GOT3 (cell line): ENCODE results near the gene STK17A.
"Not testable (repeated sequence)": the region's sequence is repeated elsewhere in the genome, so short reads cannot be mapped to it uniquely, and the experiment has no call there.

ENCODE experiments used
- DNase-seq: peaks from one replicate; lab custom pipeline; 2025; ENCODE audit warnings: mixed read lengths; lab: John Stamatoyannopoulos, UW

STK17A gene

DNA sequence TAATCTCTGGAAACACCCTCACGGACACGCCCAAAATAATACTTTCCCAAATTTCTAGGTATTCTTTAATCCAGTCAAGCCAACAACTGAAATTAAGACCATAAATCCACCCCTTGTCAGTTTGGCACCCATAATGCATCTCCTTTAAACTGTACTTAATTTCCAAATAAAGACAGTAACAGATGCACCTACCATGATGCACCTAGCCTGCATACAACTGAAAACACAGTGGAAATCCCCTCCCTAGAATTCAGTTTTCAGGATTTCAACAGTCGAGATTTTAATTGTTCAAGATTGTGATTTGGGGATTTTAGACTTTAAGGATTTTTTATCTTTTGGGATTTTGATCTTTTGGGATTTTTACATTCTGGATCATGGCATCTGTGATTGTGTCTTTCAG lies 17.1 kb downstream of the STK17A start:
- no peak for DNase-seq

DNA sequence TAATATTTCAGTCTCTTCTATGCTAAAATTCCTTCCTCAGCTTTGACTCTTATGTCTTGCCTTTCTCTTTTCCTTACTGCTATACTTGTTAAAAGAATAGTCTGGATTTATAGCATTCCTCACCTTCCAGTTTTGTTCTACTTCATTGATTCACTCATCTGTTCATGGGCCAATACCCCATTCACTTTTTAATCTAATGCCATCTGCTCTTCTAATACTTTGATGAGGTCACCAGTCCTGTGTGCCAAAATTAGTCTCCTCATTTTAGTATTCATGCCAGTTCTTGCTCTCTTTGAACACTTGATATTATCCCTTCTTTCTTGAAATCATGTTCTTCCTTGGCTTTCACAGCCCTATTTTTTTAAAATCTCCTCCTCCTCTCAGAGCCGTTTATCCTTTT lies 19.3 kb downstream of the STK17A start:
- DNase-seq: no peak

DNA sequence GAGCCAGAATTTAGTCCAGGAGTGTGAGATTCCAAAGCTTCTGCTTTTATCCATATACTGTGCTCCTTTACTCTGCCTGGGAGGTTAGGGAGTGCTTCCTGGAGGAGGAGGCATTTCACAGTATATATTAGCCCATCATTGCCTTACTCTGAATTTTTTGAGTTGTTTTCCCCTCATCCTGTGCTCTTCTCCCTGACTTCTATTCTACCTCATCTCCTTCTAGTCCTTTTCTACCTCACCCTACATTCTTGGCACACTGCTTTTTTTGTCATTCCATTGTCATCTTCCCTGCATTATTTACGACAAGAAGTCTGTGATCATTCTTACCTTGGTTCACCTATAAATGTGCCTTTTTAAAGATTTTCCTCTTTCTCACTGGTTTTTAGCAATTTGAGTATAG lies 21.3 kb downstream of the STK17A start:
- DNase-seq: no peak

GRCh38 chr7:43609097-43609496 lies 26.2 kb downstream of the STK17A start:
- no peak for DNase-seq

GRCh38 chr7:43612128-43612527 lies 29.2 kb downstream of the STK17A start:
- DNase-seq: no peak

DNA sequence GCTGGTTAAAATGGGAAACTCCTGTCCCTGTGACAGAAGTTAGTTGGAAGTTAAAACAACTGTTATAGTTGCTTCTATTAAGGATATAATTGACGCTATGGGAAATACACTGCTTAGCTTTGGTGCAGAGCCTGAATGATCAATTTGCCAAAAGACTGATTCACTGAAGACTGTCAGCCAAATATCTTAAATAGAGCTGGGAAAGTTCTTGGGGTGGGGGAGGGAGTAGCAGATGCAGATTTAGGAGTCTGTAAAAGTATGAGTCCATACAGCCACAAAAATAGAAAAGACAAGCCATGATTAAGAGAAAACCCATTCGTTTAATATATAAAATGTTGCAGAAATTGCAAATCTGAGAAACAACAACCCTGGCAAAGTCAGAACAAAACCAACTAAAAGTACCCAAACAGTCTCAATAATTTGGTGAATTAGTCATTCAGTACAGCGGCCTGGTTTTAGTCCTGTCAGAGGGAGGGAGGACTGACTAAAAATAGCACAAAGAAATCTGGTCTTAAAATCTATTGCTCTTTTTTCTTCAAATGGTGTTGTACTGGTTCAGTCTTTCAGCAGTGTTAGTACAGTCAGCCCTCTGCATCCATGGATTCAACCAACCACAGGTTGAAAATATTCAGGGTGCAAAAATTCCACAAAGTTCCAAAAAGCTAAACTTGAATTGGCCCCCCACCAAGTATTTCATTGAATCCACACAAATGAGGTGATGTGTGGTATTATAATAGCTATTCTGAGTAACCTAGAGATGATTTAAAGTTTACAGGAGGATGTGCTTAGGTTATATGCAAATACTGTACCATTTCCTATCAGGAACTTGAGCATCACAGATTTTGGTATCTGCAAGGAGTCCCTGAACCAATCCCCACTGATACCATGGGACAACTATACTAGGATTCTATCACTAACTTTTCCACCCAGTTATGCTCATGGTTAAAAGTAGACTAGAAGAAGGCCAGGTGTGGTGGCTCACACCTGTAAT lies 30.0 kb downstream of the STK17A start:
- no peak for DNase-seq

- DNase-seq: no peak
These were observed 32.7 kb downstream of the STK17A start for GRCh38 chr7:43615558-43616145.

DNA sequence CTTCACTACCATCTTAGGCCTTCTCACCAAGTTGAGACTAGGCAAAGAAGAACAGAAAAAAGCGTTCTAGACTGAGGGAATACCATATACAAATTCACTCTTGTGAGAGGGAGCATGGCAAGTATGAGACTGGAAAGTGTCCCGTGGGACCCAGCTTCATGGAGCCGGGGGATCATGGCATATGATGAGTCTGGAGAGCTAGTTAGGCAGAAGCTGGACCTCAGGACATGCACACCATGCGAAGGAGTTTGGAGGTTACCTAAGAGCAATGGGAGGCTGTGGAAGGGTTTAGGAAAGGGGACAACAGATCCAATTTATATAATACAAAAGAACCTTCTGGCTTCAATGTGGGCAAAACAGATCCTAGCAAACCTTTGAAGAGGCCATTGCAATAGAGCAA lies 34.1 kb downstream of the STK17A start:
- DNase-seq: no peak

- DNase-seq: no peak
These were observed 35.2 kb downstream of the STK17A start for GRCh38 chr7:43618073-43618472.

GRCh38 chr7:43619213-43620012 lies 36.5 kb downstream of the STK17A start:
- no peak for DNase-seq

DNA sequence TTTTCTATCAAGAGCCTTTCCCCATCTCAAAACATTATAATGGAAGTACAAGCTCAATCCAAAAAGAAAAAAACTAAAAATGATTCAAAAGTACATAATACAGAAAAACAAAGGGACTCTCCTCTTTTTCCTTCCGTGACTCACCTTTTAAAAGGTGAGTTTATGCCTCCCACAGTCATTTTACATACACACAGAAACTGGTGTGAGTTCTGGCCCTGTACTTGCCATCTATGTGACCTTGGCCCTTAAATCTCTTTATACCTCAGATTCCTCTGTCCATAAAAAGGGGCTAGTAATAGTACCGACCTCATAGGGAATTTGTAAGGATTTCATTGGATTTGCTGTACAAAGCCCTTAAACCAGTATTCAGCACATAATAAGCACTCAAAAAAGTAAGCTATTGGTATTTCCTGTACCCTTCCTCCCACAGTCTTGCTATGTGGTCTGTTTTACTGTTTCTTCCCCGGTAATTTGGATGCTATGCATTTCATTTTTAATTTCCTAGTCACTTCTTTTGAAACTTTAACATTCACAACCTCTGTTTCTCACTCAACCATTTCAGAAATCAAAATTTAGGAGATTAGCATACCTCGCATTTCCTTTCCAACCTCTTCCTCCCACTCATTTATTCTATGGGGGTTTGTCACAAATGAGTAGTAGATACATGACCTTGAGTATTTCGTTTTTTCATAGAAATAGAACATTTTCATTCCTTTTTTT lies 39.0 kb downstream of the STK17A start:
- no peak for DNase-seq

- no peak for DNase-seq
These were observed 41.2 kb downstream of the STK17A start for GRCh38 chr7:43624156-43624555.

- DNase-seq: no peak
These were observed 42.5 kb downstream of the STK17A start for GRCh38 chr7:43625453-43625852.

GRCh38 chr7:43625980-43626379 lies 43.1 kb downstream of the STK17A start:
- no peak for DNase-seq

DNA sequence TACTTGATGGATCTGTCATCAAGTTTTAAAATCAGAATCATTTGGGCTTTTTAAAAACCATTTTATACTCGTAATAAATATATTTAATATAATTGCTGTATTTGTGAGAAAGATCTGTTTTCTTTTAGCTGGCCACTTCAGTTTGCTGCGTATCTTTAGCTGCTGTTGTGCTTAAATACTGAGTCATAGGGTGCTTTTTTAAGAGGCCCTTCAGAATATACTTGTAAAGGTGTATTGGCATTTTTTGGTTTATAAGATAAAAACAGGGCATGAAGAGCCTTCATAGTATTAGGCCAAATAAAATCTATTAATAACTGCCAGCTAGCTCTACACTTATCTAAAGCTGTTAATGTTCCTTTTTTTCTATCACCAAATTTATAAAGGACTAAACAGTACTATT lies 43.8 kb downstream of the STK17A start:
- no peak for DNase-seq

DNA sequence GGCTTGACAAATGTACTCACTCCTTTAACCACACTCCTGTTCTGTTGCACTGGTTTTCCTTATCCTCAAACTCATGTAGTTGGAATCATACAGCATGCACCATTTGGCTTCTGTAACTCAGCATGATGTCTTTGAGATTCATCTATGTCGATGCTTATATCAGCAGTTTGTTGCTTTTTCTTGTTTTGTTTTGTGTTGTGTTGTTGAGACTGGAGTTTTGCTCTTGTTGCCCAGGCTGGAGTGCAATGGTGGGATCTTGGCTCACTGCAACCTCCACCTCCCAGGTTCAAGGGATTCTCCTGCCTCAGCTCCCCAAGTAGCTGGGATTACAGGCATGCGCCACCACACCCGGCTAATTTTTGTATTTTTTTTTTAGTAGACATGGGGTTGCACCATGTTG lies 44.9 kb downstream of the STK17A start:
- DNase-seq: not testable (repeated sequence)

DNA sequence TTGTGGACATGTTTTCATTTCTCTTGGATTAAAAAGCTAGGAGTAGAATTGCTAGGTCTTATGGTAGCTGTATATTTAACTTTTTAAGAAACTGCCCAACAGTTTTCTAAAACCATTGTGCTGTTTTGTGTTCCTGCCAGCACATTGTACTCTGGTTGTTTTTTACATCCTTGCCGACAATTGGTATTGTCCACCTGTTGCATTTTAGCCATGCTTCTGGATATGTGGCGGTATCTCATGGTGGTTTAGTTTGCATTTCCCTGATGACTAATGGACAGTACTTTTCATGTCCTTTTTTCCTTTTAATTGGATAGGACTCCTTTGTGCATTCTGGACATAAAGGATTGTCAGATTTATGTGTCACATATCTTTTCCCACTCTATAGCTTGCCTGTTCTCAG lies 45.5 kb downstream of the STK17A start:
- no peak for DNase-seq

DNA sequence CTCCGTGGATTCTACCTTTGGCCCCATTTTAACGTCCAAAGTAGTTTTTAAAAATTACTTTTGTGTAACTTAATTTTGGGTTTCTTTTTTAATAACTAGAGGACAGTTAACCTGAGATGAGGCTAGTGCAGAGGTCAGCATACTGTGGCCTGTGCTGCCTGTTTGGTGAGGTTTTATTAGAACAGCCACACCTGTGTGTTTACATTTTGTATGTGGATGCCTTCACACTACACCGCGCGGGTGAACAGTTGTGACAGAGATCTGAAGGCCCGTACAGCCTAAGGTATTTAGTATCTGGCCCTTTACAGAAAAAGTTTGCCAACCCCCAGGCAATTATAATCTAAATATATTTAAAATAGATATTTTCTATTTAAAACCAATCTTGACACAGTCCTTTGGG lies 46.9 kb downstream of the STK17A start:
- no peak for DNase-seq

DNA sequence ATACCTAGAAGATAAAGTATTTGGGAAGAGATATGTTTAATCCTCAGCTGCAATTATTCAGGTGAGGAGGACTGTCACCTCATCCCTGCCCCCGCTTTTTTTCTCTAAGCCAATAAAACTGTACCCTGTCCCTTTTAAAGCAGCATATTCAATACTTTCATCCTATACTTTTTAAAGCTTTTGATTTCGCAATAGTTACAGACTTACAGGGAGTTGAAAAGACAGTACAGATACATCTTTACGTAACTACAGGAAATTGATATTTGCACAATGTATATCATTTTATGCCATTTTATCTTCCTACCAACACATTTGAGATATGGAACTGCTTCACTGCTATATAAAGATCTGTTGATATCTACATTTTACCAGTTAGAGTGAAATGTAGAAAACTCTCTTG lies 47.6 kb downstream of the STK17A start:
- DNase-seq: no peak

- DNase-seq: no peak
These were observed 48.7 kb downstream of the STK17A start for GRCh38 chr7:43631559-43631958.

GRCh38 chr7:43632746-43633145 lies 49.8 kb downstream of the STK17A start:
- no peak for DNase-seq

- DNase-seq: no peak
These were observed 51.5 kb downstream of the STK17A start for GRCh38 chr7:43634384-43634783.
